Panc1 (cell line): ENCODE results near the gene COL23A1.

Experiments used
- POLR2AphosphoS5 ChIP-seq: IDR thresholded peaks from 2 replicates; pipeline ENCODE4 v1.6.1; 2012; ENCODE audit warnings: mild to moderate bottlenecking, low read depth, low read length, moderate library complexity
- TF ChIP-seq, protein P1 (sequence below): fragments of 450-650 bp; IDR thresholded peaks from 2 replicates; pipeline ENCODE4 v1.5.1; 2017; ENCODE audit warnings: mild to moderate bottlenecking
- TF ChIP-seq, protein P2 (sequence below), 2 experiments: IDR thresholded peaks; 2 replicates each; pipeline ENCODE4 v1.6.1; 2011 to 2012; ENCODE audit warnings: low read depth in 2 of 2, control low read depth in 1 of 2, low read length in 1 of 2, mild to moderate bottlenecking in 1 of 2, moderate library complexity in 1 of 2; ENCODE audit not compliant: insufficient read depth in 1 of 2

GRCh38 chr5:178602752-178603151 is 12.6 kb upstream of the COL23A1 start:
- TF ChIP-seq, protein P1, sequence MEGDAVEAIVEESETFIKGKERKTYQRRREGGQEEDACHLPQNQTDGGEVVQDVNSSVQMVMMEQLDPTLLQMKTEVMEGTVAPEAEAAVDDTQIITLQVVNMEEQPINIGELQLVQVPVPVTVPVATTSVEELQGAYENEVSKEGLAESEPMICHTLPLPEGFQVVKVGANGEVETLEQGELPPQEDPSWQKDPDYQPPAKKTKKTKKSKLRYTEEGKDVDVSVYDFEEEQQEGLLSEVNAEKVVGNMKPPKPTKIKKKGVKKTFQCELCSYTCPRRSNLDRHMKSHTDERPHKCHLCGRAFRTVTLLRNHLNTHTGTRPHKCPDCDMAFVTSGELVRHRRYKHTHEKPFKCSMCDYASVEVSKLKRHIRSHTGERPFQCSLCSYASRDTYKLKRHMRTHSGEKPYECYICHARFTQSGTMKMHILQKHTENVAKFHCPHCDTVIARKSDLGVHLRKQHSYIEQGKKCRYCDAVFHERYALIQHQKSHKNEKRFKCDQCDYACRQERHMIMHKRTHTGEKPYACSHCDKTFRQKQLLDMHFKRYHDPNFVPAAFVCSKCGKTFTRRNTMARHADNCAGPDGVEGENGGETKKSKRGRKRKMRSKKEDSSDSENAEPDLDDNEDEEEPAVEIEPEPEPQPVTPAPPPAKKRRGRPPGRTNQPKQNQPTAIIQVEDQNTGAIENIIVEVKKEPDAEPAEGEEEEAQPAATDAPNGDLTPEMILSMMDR = no peak
- TF ChIP-seq POLR2AphosphoS5 = no peak
- TF ChIP-seq, protein P2, sequence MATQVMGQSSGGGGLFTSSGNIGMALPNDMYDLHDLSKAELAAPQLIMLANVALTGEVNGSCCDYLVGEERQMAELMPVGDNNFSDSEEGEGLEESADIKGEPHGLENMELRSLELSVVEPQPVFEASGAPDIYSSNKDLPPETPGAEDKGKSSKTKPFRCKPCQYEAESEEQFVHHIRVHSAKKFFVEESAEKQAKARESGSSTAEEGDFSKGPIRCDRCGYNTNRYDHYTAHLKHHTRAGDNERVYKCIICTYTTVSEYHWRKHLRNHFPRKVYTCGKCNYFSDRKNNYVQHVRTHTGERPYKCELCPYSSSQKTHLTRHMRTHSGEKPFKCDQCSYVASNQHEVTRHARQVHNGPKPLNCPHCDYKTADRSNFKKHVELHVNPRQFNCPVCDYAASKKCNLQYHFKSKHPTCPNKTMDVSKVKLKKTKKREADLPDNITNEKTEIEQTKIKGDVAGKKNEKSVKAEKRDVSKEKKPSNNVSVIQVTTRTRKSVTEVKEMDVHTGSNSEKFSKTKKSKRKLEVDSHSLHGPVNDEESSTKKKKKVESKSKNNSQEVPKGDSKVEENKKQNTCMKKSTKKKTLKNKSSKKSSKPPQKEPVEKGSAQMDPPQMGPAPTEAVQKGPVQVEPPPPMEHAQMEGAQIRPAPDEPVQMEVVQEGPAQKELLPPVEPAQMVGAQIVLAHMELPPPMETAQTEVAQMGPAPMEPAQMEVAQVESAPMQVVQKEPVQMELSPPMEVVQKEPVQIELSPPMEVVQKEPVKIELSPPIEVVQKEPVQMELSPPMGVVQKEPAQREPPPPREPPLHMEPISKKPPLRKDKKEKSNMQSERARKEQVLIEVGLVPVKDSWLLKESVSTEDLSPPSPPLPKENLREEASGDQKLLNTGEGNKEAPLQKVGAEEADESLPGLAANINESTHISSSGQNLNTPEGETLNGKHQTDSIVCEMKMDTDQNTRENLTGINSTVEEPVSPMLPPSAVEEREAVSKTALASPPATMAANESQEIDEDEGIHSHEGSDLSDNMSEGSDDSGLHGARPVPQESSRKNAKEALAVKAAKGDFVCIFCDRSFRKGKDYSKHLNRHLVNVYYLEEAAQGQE (IDR thresholded peaks at IDR 0.05; ENCODE audit: insufficient read depth in 1 of 2, low read depth in 2 of 2, low read length in 1 of 2) = no peak
